Epithelial cell of proximal tubule (primary cell): ENCODE data around the gene KRTAP2-2. TPM values are rescaled to one million over a fixed set of nuclear protein-coding genes. Genes with fewer than 3 reads are reported as not detected.

Experiments used
- DNase-seq: peaks from one replicate; pipeline ENCODE4 v3.0.0-alpha.2; 2011; ENCODE audit warnings: low read depth
- H3K4me3 ChIP-seq: 2 replicates; pipeline ENCODE4 v1.5.1; 2011; ENCODE audit warnings: low read depth, mild to moderate bottlenecking, low read length
- total RNA-seq: library from RNA; depleted of rRNA; stranded (reverse); fragments of >200 nt; gene quantifications from 2 replicates; pipeline ENCODE4 v1.2.3, GENCODE V29; 2015
- TF ChIP-seq, protein P1 (sequence below): conservative IDR thresholded peaks from 2 replicates; pipeline ENCODE4 v1.5.1; 2012; ENCODE audit warnings: low read depth, mild to moderate bottlenecking, low read length

The KRTAP2-2 gene
- total RNA-seq, 1 donor from 2014 or later, result not detected

- H3K4me3 ChIP-seq, result no peak overlapping the region
- no peak for DNase-seq
- TF ChIP-seq, protein P1, sequence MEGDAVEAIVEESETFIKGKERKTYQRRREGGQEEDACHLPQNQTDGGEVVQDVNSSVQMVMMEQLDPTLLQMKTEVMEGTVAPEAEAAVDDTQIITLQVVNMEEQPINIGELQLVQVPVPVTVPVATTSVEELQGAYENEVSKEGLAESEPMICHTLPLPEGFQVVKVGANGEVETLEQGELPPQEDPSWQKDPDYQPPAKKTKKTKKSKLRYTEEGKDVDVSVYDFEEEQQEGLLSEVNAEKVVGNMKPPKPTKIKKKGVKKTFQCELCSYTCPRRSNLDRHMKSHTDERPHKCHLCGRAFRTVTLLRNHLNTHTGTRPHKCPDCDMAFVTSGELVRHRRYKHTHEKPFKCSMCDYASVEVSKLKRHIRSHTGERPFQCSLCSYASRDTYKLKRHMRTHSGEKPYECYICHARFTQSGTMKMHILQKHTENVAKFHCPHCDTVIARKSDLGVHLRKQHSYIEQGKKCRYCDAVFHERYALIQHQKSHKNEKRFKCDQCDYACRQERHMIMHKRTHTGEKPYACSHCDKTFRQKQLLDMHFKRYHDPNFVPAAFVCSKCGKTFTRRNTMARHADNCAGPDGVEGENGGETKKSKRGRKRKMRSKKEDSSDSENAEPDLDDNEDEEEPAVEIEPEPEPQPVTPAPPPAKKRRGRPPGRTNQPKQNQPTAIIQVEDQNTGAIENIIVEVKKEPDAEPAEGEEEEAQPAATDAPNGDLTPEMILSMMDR, result no peak
These were observed 41.8 kb downstream of the KRTAP2-2 start for GRCh38 chr17:41013181-41013580.

GRCh38 chr17:41012326-41013120, 42.5 kb downstream of the KRTAP2-2 start:
- TF ChIP-seq, protein P1, result no peak
- H3K4me3 ChIP-seq, result no peak overlapping the region
- no peak for DNase-seq

GRCh38 chr17:41010441-41010840, 44.6 kb downstream of the KRTAP2-2 start:
- no peak overlapping the region for H3K4me3 ChIP-seq
- no peak for DNase-seq
- TF ChIP-seq, protein P1, result no peak

DNA sequence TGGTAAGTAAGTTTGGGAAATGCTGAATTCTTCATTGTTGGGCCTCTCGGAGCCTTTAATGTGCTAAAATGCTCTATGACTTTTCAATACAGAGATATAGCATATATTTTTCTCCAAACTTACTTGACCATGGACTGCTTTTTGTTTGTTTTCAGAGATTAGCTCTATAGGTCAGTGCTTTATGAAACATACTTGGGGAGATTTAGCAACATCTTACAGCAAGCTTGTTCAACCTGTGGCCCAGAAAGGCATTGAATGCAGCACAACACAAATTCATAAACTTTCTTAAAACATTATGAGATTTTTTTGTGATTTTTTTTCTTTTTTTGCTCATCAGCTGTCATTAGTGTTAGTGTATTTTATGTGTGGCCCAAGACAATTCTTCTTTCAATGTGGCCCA, 45.1 kb downstream of the KRTAP2-2 start:
- TF ChIP-seq, protein P1, result no peak
- no peak for DNase-seq
- no peak overlapping the region for H3K4me3 ChIP-seq

DNA sequence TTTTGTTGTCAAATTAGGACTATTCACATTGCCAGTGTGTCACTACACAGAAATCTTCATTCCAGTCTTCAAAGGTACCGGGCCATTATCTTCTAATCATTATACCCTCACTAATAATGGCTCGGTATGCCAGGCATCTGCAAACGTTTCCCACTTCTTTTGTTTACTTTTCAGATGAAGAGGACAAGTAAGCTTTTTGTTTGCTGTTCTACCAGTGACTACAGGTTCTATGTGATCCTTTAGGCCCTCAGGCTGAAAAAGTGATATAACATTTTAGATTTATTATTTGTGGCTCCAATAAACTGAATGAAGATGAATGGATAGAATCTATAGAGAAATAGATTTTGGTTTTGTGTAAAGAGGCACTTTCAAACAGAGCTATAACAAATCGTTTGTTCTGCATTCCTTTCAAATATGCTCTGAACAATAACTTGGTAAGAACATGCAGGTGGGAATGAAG, 45.7 kb downstream of the KRTAP2-2 start:
- no peak overlapping the region for H3K4me3 ChIP-seq
- TF ChIP-seq, protein P1, result no peak
- no peak for DNase-seq

GRCh38 chr17:41008811-41009210, 46.2 kb downstream of the KRTAP2-2 start, which contains the start of gene KRTAP3-1:
TSS of gene KRTAP3-1 (minus strand) at chr17:41009128. CDS start at chr17:41009074, 54 bp downstream.
- TF ChIP-seq, protein P1, result no peak

More at GRCh38 chr17:41008811-41009210, 46.2 kb downstream of the KRTAP2-2 start, which contains the start of gene KRTAP3-1:
- DNase-seq, result no peak
- H3K4me3 ChIP-seq, result no peak within 1 kb of the TSS

Other genes with a start within 250 kb of the KRTAP2-2 start
- 10.8 and 22.6 TPM in 2 replicates for gene KRT10, start 232.6 kb downstream of the KRTAP2-2 start, total RNA-seq
- gene KRT12, start 188.0 kb downstream of the KRTAP2-2 start, total RNA-seq, result not detected in 2 replicates
- gene KRT20, start 170.0 kb downstream of the KRTAP2-2 start, total RNA-seq, result not detected in 2 replicates
- gene KRT23, start 117.6 kb downstream of the KRTAP2-2 start, total RNA-seq, result 13.4 and 17.1 TPM in 2 replicates
- not detected in 2 replicates for gene KRT39, start 88.3 kb downstream of the KRTAP2-2 start, total RNA-seq
- gene KRT40, start 70.9 kb downstream of the KRTAP2-2 start, total RNA-seq, result not detected in 2 replicates
- gene KRTAP3-3, start 61.1 kb downstream of the KRTAP2-2 start, total RNA-seq, result not detected in 2 replicates
- not detected in 2 replicates for gene KRTAP3-2, start 55.3 kb downstream of the KRTAP2-2 start, total RNA-seq
- gene KRTAP3-1, start 46.1 kb downstream of the KRTAP2-2 start, total RNA-seq, result not detected in 2 replicates
- not detected in 2 replicates for gene KRTAP1-5, start 28.0 kb downstream of the KRTAP2-2 start, total RNA-seq
- not detected in 2 replicates for gene KRTAP1-4, start 25.0 kb downstream of the KRTAP2-2 start, total RNA-seq
- not detected in 2 replicates for gene KRTAP1-3, start 20.4 kb downstream of the KRTAP2-2 start, total RNA-seq
- not detected in 2 replicates for gene KRTAP1-1, start 13.8 kb downstream of the KRTAP2-2 start, total RNA-seq
- not detected in 2 replicates for gene KRTAP2-1, start 7.9 kb downstream of the KRTAP2-2 start, total RNA-seq
- 11.6 and 26.7 TPM in 2 replicates for gene KRTAP2-3, start 4.9 kb upstream of the KRTAP2-2 start, total RNA-seq
- gene KRTAP2-4, start 10.6 kb upstream of the KRTAP2-2 start, total RNA-seq, result not detected in 2 replicates
- gene KRTAP4-7, start 28.9 kb upstream of the KRTAP2-2 start, total RNA-seq, result not detected in 2 replicates
- gene KRTAP4-8, start 42.9 kb upstream of the KRTAP2-2 start, total RNA-seq, result not detected in 2 replicates
- gene KRTAP4-16, start 47.0 kb upstream of the KRTAP2-2 start, total RNA-seq, result not detected in 2 replicates
- gene KRTAP4-9, start 50.2 kb upstream of the KRTAP2-2 start, total RNA-seq, result 0.58 TPM in 1 of 2 replicates, not detected in the other
- not detected in 2 replicates for gene KRTAP4-11, start 63.1 kb upstream of the KRTAP2-2 start, total RNA-seq
- gene KRTAP4-12, start 69.0 kb upstream of the KRTAP2-2 start, total RNA-seq, result not detected in 2 replicates
- not detected in 2 replicates for gene KRTAP4-6, start 85.3 kb upstream of the KRTAP2-2 start, total RNA-seq
- gene KRTAP4-5, start 94.6 kb upstream of the KRTAP2-2 start, total RNA-seq, result not detected in 2 replicates
- not detected in 2 replicates for gene KRTAP4-4, start 105.5 kb upstream of the KRTAP2-2 start, total RNA-seq
- gene KRTAP4-3, start 113.0 kb upstream of the KRTAP2-2 start, total RNA-seq, result not detected in 2 replicates
- not detected in 2 replicates for gene KRTAP4-2, start 123.0 kb upstream of the KRTAP2-2 start, total RNA-seq
- not detected in 2 replicates for gene KRTAP4-1, start 129.7 kb upstream of the KRTAP2-2 start, total RNA-seq
- not detected in 2 replicates for gene KRTAP9-1, start 134.7 kb upstream of the KRTAP2-2 start, total RNA-seq
- gene KRTAP9-2, start 171.4 kb upstream of the KRTAP2-2 start, total RNA-seq, result not detected in 2 replicates
- not detected in 2 replicates for gene KRTAP9-3, start 177.2 kb upstream of the KRTAP2-2 start, total RNA-seq
- gene KRTAP9-8, start 182.8 kb upstream of the KRTAP2-2 start, total RNA-seq, result not detected in 2 replicates
- gene KRTAP9-4, start 194.5 kb upstream of the KRTAP2-2 start, total RNA-seq, result not detected in 2 replicates
- not detected in 2 replicates for gene KRTAP9-9, start 200.2 kb upstream of the KRTAP2-2 start, total RNA-seq
- not detected in 2 replicates for gene KRTAP9-6, start 210.1 kb upstream of the KRTAP2-2 start, total RNA-seq
- not detected in 2 replicates for gene KRTAP9-7, start 220.5 kb upstream of the KRTAP2-2 start, total RNA-seq
- not detected in 2 replicates for gene KRTAP29-1, start 247.6 kb upstream of the KRTAP2-2 start, total RNA-seq